ENCODE results near the gene B4GAT1. TPM values are rescaled to one million over a fixed set of nuclear protein-coding genes. Genes with fewer than 3 reads are reported as not detected.
A peak's percentile ranks its signal among the peaks of the same experiment; 100 is the strongest.

B4GAT1 gene
- polyA plus RNA-seq, 3 donors: 0.75 to 1.7 (median 1.7) TPM

DNA sequence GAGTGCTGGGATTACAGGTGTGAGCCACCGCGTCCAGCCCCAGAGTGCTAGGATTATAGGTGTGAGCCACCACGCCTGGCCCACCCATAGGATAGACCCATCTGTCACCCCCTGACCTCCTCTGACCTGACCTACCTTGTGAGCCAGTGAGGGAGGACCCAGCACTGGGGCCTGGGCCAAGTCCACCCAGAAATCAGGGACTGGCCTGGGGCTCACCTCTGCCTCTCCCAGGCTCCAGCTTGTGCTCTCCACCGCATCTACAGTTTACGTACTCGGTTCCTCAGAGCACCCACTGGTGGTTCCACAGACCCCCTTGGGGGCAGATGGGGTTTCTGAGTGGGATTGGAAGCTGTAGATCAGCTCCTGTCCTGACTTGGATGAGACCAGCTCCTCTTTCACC, 17.7 kb upstream of the B4GAT1 start:
- Mint-ChIP-seq H3K36me3 (no peaks in the 10 kb centered on the region), H3K9me3 (peaks cover 0 to 1% (median 0%) of the 10 kb centered on the region in 7 donors), H3K27ac (no peak overlapping the region), H3K27me3 (ENCODE audit: low read depth in 3 of 3) (peaks cover 4 to 12% (median 4%) of the 10 kb centered on the region in 3 donors), H3K4me1 (no peaks in the 10 kb centered on the region), H3K4me3 (no peak overlapping the region)
- H4K20me1 ChIP-seq (ENCODE audit: insufficient read depth, low read length): no peaks in the 10 kb centered on the region
- no peak overlapping the region for H3K9ac ChIP-seq (ENCODE audit: insufficient read depth, low read length, poor library complexity, severe bottlenecking)
- intact Hi-C loops (cut with micrococcal nuclease): no loop called here
- H3K4me1 ChIP-seq (ENCODE audit: control insufficient read depth in 1 of 2, insufficient read depth in 2 of 2, low read length in 2 of 2): no peaks in the 10 kb centered on the region
- H3K4me2 ChIP-seq (replicated peaks; ENCODE audit: extremely low read depth, low read length, poor library complexity, severe bottlenecking): no peak overlapping the region
- H3K27me3 ChIP-seq (ENCODE audit: control insufficient read depth in 2 of 2, insufficient read depth in 2 of 2, low read length in 2 of 2): peaks cover 0 to 3% of the 10 kb centered on the region in 2 donors
- no peak for TF ChIP-seq CTCF (IDR thresholded peaks at IDR 0.05)
- no peak overlapping the region for H3K27ac ChIP-seq (ENCODE audit: low read depth in 1 of 2, low read length in 2 of 2)
- H3K79me2 ChIP-seq (ENCODE audit: insufficient read depth, low read length): no peaks in the 10 kb centered on the region
- no peak for DNase-seq
- WGBS (ENCODE audit: insufficient coverage): 96% methylated on average over 6 of the region's 6 CpGs
- no peaks in the 10 kb centered on the region for H3K36me3 ChIP-seq (replicated peaks in 1 of 2; ENCODE audit: control insufficient read depth in 1 of 2, insufficient read depth in 2 of 2, low read length in 2 of 2)
- H3K9me3 ChIP-seq (replicated peaks in 1 of 2; ENCODE audit: control insufficient read depth in 1 of 2, insufficient read depth in 1 of 2, low read length in 2 of 2): no peaks in the 10 kb centered on the region
- H2AFZ ChIP-seq (ENCODE audit: insufficient read depth, low read depth, low read length, poor library complexity, severe bottlenecking): no peak overlapping the region
- H3K4me3 ChIP-seq (replicated peaks in 1 of 3; ENCODE audit: low read depth in 2 of 3, low read length in 3 of 3): no peak overlapping the region

DNA sequence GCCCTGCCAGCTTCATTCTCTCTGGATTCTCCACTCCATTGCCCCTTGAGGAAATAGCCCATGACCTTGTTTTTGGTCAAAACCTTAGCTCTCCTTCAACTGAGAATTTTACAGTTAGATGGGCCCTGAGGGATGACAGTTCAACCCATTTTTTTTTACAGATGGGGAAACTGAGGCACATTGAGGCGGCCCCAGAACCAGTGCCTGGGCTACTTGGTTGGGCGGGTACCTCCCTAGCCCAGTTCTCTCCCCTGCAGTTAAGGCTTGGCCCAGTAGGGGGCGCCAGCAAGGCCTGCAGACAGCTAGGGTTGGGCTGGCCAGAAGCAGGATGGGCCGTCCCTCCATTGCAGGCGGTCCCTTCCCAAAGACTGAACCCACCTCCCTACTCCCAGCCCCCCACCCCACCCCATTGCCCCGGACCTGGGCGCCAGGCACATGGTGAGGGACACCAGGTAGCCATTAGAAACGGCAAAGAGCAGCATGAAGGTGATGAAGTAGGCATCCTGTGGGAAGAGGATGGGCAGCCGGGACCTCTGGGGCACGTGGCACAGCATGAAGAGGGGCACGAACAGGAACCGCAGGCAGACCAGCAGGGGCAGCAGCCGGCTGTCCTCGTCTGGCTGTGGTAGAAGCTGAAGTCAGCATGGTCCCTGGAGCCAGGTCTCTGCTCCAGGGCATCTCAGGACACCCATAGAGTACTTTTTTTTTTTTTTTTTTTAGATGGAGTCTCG, 16.5 kb upstream of the B4GAT1 start:
- Mint-ChIP-seq H3K9me3 (peaks cover 0 to 1% (median 0%) of the 10 kb centered on the region in 7 donors), H3K36me3 (no peaks in the 10 kb centered on the region), H3K27ac (peak overlapping the region in 2 of 7 donors; percentile 36 to 41), H3K4me3 (no peak overlapping the region), H3K4me1 (no peaks in the 10 kb centered on the region), H3K27me3 (ENCODE audit: low read depth in 3 of 3) (peaks cover 0 to 9% (median 5%) of the 10 kb centered on the region in 3 donors)
- no peaks in the 10 kb centered on the region for H3K27me3 ChIP-seq (ENCODE audit: control insufficient read depth in 2 of 2, insufficient read depth in 2 of 2, low read length in 2 of 2)
- no peak overlapping the region for H3K9ac ChIP-seq (ENCODE audit: insufficient read depth, low read length, poor library complexity, severe bottlenecking)
- peak; percentile 91 for TF ChIP-seq CTCF (IDR thresholded peaks at IDR 0.05)
- no peaks in the 10 kb centered on the region for H3K79me2 ChIP-seq (ENCODE audit: insufficient read depth, low read length)
- H4K20me1 ChIP-seq (ENCODE audit: insufficient read depth, low read length): no peaks in the 10 kb centered on the region
- no peak overlapping the region for H3K4me2 ChIP-seq (replicated peaks; ENCODE audit: extremely low read depth, low read length, poor library complexity, severe bottlenecking)
- H3K4me3 ChIP-seq (replicated peaks in 1 of 3; ENCODE audit: low read depth in 2 of 3, low read length in 3 of 3): no peak overlapping the region
- H3K9me3 ChIP-seq (replicated peaks in 1 of 2; ENCODE audit: control insufficient read depth in 1 of 2, insufficient read depth in 1 of 2, low read length in 2 of 2): no peaks in the 10 kb centered on the region
- WGBS (ENCODE audit: insufficient coverage): 85% methylated on average over 10 of the region's 15 CpGs
- H3K4me1 ChIP-seq (ENCODE audit: control insufficient read depth in 1 of 2, insufficient read depth in 2 of 2, low read length in 2 of 2): no peaks in the 10 kb centered on the region
- no peak overlapping the region for H2AFZ ChIP-seq (ENCODE audit: insufficient read depth, low read depth, low read length, poor library complexity, severe bottlenecking)
- H3K36me3 ChIP-seq (replicated peaks in 1 of 2; ENCODE audit: control insufficient read depth in 1 of 2, insufficient read depth in 2 of 2, low read length in 2 of 2): no peaks in the 10 kb centered on the region
- DNase-seq: peak; percentile 25 to 37 (median 30)
- H3K27ac ChIP-seq (ENCODE audit: low read depth in 1 of 2, low read length in 2 of 2): no peak overlapping the region
- intact Hi-C loops (cut with micrococcal nuclease): no loop called here

Measured in CD14-positive monocyte (primary cell).